Left ventricle myocardium inferior (tissue), 1 donor: ENCODE measurements around the gene CCDC106. TPM values are rescaled to one million over a fixed set of nuclear protein-coding genes. Genes with fewer than 3 reads are reported as not detected.
A peak's percentile ranks its signal among the peaks of the same experiment; 100 is the strongest.

Source experiments
- DNase-seq: peaks from one replicate; pipeline ENCODE4 v3.0.0-alpha.2; 2020
- H3K27ac ChIP-seq: fragments of 200-600 bp; replicated peaks from 2 replicates; pipeline ENCODE4 v1.8.0; 2021
- H3K27me3 ChIP-seq: fragments of 200-600 bp; 2 replicates; pipeline ENCODE4 v1.8.0; 2021; ENCODE audit warnings: low read depth
- H3K36me3 ChIP-seq: fragments of 200-600 bp; 2 replicates; pipeline ENCODE4 v1.8.0; 2021
- H3K4me1 ChIP-seq: fragments of 200-600 bp; 2 replicates; pipeline ENCODE4 v1.8.0; 2021
- H3K4me3 ChIP-seq: fragments of 200-600 bp; 2 replicates; pipeline ENCODE4 v1.8.0; 2021; ENCODE audit warnings: mild to moderate bottlenecking, moderate library complexity
- H3K9me3 ChIP-seq: fragments of 200-600 bp; replicated peaks from 2 replicates; pipeline ENCODE4 v1.8.0; 2021
- intact Hi-C: fragments of 100-400 bp; cut with micrococcal nuclease; formaldehyde crosslinking; loops from one replicate; pipeline ENCODE4 v1.11.0; 2022
- total RNA-seq: library from RNA; stranded (reverse); fragmentation: NEBNext Ultra II Directional; extraction: Animal tissue kit (Norgen Biotek cat#: 25700); gene quantifications from one replicate; pipeline ENCODE4 v1.2.1, GENCODE V29; 2021
- TF ChIP-seq, protein P1 (sequence below): fragments of 200-600 bp; IDR thresholded peaks from 2 replicates; pipeline ENCODE4 v1.8.0; 2021; ENCODE audit warnings: antibody characterized with exemption, mild to moderate bottlenecking, borderline replicate concordance
- donor health status: DM: no; HTN: yes; CAD: no; lungs with severe emphysema.

CCDC106 gene
- total RNA-seq, 1 donor from 2014 or later, result 14.6 TPM

DNA sequence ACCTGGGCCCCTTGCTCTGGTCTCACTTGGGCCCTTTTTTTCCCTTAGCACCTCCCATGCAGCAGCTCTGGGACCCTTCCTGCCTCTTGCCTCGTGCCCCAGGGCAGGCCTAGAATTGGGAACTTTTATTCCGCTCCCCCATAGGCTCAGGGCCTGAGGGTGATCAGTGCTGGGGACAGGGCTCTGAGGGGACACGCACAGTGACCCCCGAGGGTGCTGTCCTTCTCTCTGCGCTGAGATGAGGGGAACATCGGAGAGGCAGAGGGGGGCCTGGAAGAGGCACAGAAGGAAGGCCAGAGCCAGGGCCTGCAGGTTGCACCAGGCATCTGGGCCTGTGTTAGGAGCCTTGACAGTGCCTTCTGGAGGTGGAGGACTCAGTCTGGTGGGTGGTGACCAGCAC is 37.8 kb downstream of the CCDC106 start:
- Histone ChIP-seq H3K4me3 (no peak overlapping the region), H3K4me1 (peaks cover 41% of the 10 kb centered on the region), H3K9me3 (no peaks in the 10 kb centered on the region), H3K27ac (no peak overlapping the region), H3K27me3 (no peaks in the 10 kb centered on the region), H3K36me3 (peaks cover 96% of the 10 kb centered on the region)
- TF ChIP-seq, protein P1, sequence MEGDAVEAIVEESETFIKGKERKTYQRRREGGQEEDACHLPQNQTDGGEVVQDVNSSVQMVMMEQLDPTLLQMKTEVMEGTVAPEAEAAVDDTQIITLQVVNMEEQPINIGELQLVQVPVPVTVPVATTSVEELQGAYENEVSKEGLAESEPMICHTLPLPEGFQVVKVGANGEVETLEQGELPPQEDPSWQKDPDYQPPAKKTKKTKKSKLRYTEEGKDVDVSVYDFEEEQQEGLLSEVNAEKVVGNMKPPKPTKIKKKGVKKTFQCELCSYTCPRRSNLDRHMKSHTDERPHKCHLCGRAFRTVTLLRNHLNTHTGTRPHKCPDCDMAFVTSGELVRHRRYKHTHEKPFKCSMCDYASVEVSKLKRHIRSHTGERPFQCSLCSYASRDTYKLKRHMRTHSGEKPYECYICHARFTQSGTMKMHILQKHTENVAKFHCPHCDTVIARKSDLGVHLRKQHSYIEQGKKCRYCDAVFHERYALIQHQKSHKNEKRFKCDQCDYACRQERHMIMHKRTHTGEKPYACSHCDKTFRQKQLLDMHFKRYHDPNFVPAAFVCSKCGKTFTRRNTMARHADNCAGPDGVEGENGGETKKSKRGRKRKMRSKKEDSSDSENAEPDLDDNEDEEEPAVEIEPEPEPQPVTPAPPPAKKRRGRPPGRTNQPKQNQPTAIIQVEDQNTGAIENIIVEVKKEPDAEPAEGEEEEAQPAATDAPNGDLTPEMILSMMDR, result no peak
- intact Hi-C loops, result no loop called here
- DNase-seq, result no peak

DNA sequence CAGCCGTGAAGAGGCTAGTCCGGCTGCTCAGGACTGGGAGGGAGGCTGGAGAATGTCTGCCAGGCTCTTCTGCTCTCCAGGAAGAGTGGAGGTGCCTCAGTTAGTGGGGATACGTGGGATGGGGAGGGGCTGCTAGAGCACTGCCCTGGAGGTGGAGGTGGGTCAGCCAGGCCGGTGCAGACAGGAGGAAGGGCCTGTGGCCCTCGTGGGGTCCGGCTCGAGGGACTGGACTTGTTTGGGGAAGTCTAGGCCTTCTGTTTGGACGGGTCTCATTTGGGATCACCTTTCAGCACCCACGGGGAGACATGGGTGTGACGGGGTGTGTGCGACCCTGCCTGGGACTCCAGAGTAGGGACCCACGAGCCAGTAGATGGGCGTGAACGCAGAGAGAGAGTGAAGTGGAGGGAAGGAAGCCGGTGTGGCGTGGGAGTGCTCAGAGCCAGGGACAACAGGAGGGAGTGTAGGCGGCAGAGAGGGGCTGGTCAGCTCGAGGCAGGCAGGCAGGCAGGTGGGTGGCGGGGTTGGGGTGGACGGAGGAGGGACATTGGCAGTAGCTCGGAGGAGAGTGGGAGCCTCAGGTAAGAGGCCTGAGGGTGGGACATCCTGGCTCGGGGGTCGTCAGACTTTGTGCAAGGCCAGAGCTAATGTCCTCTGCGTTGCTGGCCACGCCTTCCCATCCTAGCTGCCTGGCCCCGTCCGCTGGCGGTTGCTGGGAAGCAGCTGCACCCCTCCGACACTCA is 38.5 kb downstream of the CCDC106 start:
- Histone ChIP-seq H3K4me1 (peaks cover 36% of the 10 kb centered on the region), H3K9me3 (no peaks in the 10 kb centered on the region), H3K4me3 (no peak overlapping the region), H3K27me3 (no peaks in the 10 kb centered on the region), H3K36me3 (peaks cover 96% of the 10 kb centered on the region), H3K27ac (no peak overlapping the region)
- DNase-seq, result peak; percentile 10
- intact Hi-C loops, result no loop called here
- TF ChIP-seq, protein P1, result no peak

DNA sequence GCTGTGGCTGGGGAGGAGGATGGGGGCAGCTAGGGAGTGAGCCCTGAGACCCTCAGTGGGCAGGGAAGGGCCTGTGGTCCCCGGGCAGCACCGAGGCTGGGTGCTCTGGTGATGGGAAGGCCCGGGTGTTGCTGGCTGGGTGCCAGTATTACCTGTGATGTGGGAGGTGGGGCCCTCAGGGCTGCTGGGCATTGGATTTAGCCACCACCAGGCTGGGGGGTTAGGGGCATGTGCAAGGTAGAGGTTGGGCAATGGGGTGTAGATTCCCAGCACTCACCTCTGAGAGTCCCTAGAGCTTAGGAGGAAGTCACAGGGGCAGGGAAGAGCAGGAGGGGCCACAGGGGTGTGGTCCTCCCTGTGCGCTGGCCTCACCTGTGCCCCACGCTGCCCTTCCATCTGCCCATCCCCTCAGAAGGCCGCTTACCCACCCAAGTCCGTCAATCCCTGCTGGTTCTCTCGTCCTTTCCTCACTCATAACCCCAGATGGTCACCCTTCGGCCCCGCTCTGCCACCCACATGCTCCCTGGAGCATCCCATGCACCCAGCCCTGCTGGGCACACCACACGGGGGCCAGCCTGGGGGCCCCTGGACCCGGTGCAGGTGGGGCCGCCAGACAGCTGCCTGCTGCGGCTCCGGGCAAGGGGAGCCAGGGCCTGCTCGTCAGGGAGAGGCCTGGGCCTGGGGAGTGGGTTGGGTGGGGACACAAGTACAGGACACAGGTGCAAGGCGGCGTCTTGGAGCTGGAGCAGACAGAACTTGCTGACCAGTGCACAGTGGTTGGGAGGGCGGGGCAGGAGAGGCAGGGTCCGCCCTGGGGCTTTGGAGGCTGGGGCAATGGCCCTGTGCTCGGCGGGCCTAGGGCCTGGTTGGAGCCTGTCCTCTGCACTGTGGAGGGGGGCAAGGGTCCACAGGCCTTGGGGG is 39.5 kb downstream of the CCDC106 start:
- Histone ChIP-seq H3K36me3 (peaks cover 93% of the 10 kb centered on the region), H3K27ac (no peak overlapping the region), H3K27me3 (no peaks in the 10 kb centered on the region), H3K9me3 (no peaks in the 10 kb centered on the region), H3K4me3 (no peak overlapping the region), H3K4me1 (peaks cover 36% of the 10 kb centered on the region)
- peak; percentile 13 for DNase-seq
- TF ChIP-seq, protein P1, result no peak
- intact Hi-C loops, result no loop called here

DNA sequence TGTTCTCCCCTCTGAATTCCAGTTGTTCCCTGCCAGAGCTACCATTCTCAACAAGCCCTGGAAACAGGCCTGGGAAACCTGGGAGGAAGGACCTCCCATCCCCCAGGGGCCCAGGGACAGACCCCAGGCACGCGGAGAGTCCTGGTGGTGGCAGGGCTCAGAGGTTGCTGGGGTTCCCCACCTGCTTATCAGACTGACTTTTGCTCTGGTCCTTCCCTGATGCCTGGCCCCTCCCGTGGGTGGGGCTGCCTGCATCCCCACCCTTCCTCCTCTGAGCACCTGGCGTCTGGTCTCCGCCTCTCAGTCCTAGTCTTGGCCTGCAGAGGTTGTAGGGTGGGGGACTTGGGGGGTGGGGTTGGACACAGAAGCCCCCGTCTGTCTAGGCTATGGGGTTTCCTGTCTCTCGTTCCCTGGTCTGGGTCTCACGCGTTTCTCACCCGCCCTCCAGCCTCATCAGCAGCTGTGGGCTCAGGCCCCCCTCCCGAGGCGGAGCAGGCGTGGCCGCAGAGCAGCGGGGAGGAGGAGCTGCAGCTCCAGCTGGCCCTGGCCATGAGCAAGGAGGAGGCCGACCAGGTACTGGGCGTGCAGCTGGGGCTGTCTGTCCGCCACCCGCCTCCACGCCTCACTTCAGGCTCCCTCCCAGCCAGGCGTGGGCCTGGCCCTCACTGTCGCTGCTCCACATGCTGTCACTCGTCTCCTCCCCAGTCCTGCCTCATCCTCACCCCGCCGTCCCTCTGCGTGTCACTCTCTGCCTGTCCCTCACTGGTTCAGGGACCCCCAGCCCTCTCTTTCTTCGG is 40.6 kb downstream of the CCDC106 start:
- intact Hi-C loops, result no loop called here
- H3K4me3 ChIP-seq, result no peak overlapping the region
- TF ChIP-seq, protein P1, result no peak
- peak; percentile 14 for DNase-seq
- no peaks in the 10 kb centered on the region for H3K27me3 ChIP-seq
- H3K36me3 ChIP-seq, result peaks cover 93% of the 10 kb centered on the region
- peaks cover 34% of the 10 kb centered on the region for H3K4me1 ChIP-seq
- H3K27ac ChIP-seq, result no peak overlapping the region
- H3K9me3 ChIP-seq, result no peaks in the 10 kb centered on the region
